Ishikawa (cell line): ENCODE results near the gene GPR37.
A peak's percentile ranks its signal among the peaks of the same experiment; 100 is the strongest.

Experiments used
- CEBPB ChIP-seq: IDR thresholded peaks from 2 replicates; pipeline ENCODE4 v1.6.1; 2012
- CREB1 ChIP-seq: IDR thresholded peaks from 2 replicates; pipeline ENCODE4 v1.6.1; 2012; ENCODE audit warnings: low read depth
- EGR1 ChIP-seq: IDR thresholded peaks from 2 replicates; pipeline ENCODE4 v1.6.1; 2012
- EP300 ChIP-seq: IDR thresholded peaks from 2 replicates; pipeline ENCODE4 v1.6.1; 2012; ENCODE audit warnings: borderline replicate concordance
- FOXM1 ChIP-seq: IDR thresholded peaks from 2 replicates; pipeline ENCODE4 v1.6.1; 2012; ENCODE audit warnings: low read depth, borderline replicate concordance
- MAX ChIP-seq: IDR thresholded peaks from 2 replicates; pipeline ENCODE4 v1.6.1; 2012
- NFIC ChIP-seq: IDR thresholded peaks from 2 replicates; pipeline ENCODE4 v1.6.1; 2012
- RAD21 ChIP-seq: IDR thresholded peaks from 2 replicates; pipeline ENCODE4 v1.6.1; 2012; ENCODE audit warnings: low read depth
- REST ChIP-seq: IDR thresholded peaks from 2 replicates; pipeline ENCODE4 v1.6.1; 2012; ENCODE audit warnings: low read depth, mild to moderate bottlenecking
- TAF1 ChIP-seq: IDR thresholded peaks from 2 replicates; pipeline ENCODE4 v1.6.1; 2012; ENCODE audit warnings: low read depth, mild to moderate bottlenecking
- TCF12 ChIP-seq: IDR thresholded peaks from 2 replicates; pipeline ENCODE4 v1.6.1; 2012; ENCODE audit warnings: low read depth
- TEAD4 ChIP-seq: IDR thresholded peaks from 2 replicates; pipeline ENCODE4 v1.6.1; 2012
- USF1 ChIP-seq: IDR thresholded peaks from 2 replicates; pipeline ENCODE4 v1.6.1; 2012
- YY1 ChIP-seq: IDR thresholded peaks from 2 replicates; pipeline ENCODE4 v1.6.1; 2012; ENCODE audit warnings: low read depth
- ZBTB7A ChIP-seq: IDR thresholded peaks from 2 replicates; pipeline ENCODE4 v1.6.1; 2012; ENCODE audit warnings: low read depth

Gene GPR37

DNA sequence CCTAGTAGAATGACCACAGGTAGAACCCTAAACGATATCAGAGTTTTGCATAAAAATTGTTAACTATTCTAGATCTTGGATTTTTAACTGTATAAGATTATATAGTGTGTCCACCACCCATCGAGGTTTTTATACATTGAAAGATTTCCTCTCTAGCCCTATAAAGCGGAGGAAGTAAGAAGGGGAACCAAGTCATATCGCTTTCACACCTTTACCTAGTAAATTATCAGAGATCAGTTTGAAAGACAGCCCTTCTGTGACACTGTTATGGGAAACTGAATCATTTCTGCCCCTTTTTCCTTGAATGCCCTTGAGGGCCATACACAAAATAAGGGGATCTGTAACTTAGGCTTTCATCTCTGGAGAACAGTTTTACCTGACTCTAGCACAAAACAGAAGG, 8.3 kb upstream of the GPR37 start:
- TF ChIP-seq REST (no peak), USF1 (no peak), EGR1 (no peak), TAF1 (no peak), FOXM1 (no peak), ZBTB7A (no peak), TCF12 (no peak), TEAD4 (no peak), CREB1 (no peak), RAD21 (no peak), CEBPB (no peak), NFIC (no peak), MAX (no peak), EP300 (no peak), YY1 (no peak)

DNA sequence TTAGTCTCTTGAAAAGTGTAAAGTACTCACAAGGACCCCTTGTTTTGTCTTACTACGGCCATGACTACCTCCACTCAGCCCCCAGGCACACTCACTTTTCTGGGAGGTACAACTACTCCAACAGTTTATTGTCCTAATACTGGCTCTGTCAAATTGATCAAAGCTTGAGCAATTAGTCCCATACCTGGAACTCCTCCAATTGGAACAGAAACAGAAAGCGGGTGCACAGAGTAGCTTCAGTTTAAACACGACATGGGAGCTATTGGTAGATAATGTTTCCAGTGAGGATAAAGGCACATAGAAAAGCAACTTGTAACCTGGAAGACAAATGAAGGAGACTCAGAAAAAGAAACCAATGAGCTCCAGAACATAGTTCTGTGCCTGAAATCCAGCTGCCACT, 7.7 kb upstream of the GPR37 start:
- no peak for TF ChIP-seq TCF12
- no peak for TF ChIP-seq CEBPB

GRCh38 chr7:124769136-124769535, 3.5 kb upstream of the GPR37 start:
- TF ChIP-seq REST: no peak
- no peak for TF ChIP-seq ZBTB7A
- TF ChIP-seq EP300: no peak
- no peak for TF ChIP-seq CREB1
- no peak for TF ChIP-seq TAF1
- no peak for TF ChIP-seq FOXM1
- no peak for TF ChIP-seq CEBPB

DNA sequence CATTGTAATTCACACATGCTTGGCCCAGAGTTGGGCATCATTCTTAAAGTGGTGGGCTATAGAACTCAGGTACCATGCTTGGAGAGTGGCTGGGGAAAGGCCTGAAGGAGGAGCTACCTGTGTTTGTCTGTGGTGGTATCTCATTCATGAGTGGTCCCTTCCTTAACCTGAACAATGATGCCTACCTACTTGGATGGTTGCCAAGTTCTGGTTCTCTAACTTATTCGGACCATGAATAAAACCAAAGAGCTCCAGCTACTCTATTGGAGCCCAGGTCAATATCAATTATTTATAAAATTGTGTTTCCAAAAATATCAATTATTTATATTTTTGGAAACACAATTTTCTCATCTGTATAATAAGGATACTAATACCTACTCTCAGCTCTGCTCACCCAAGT, 2.9 kb upstream of the GPR37 start:
- no peak for TF ChIP-seq CEBPB
- 0 out of 2 replicates have a peak, but pooled peaks have one; percentile 16 for TF ChIP-seq NFIC

DNA sequence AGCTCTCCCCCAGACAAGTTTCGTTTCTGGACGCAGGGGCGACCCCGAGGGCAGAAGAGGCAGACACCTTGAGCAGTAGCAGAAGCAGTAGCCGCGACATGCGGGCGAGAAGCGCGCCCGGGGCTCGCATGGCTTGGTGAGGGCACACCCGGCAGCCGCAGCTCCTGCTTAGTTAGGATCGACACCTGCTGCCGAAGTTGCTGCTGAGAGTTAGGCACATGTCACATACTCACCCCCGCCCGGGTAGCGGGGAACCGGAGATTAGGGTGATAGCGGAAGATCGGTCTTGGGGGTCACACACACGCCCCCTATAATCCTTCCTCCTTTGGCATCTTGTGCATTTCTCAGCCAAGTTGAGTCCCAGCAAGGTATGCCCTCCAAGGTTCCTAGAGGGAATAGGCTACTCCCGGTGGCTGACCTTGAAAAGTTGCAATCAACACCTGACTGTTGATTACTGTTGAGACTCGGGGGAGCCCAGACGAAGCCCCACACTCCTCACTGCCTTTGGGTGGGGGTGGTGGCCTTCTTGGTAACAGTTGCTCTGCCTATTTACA, 668 bp downstream of the GPR37 start:
- TF ChIP-seq USF1: no peak
- no peak for TF ChIP-seq RAD21
- TF ChIP-seq FOXM1: no peak
- TF ChIP-seq TCF12: no peak
- no peak for TF ChIP-seq NFIC
- TF ChIP-seq CREB1: no peak
- TF ChIP-seq CEBPB: no peak
- no peak for TF ChIP-seq YY1
- no peak for TF ChIP-seq MAX
- TF ChIP-seq TEAD4: no peak
- no peak for TF ChIP-seq TAF1
- TF ChIP-seq ZBTB7A: no peak
- no peak for TF ChIP-seq EP300
- no peak for TF ChIP-seq REST
